Heart left ventricle (tissue), 13 donors: ENCODE results near the gene TIAM2.

Experiments
- POLR2A ChIP-seq, 2 donors: fragments of 450-650 bp; IDR thresholded peaks; one replicate each; pipeline ENCODE4 v1.6.1; 2017; ENCODE audit warnings: antibody characterized with exemption in 2 of 2, mild to moderate bottlenecking in 2 of 2, moderate library complexity in 2 of 2
- TF ChIP-seq, protein P1 (sequence below), 12 donors: fragments of 200-600 bp; sonication (generic) in 4 of 12; IDR thresholded peaks; one replicate each; pipeline versions ENCODE4 v1.5.0 to v1.8.0; 2018 to 2022; ENCODE audit warnings: antibody characterized with exemption in 12 of 12, mild to moderate bottlenecking in 5 of 12
- donor health status: ischemic (EF 13 %, LVEDD 7.1; RV severe dilation, severe dysfunction).
- donor health status: DM: no; HTN: yes; CAD: no.
- donor health status: DM: no; HTN: no; CAD: no.
- donor health status: ischemic (EF 25% LVEDD 6.9; RV normal size, moderate dysfunction).
- donor health status: ischemic (EF 25% LVEDD 5.7; RV mildly dilated, moderate dysfunction).
- donor health status: ischemic (EF 35%, LVEDD 5.7; RV mildly dilated, moderate dysfunction).
- donor health status: nonischemic (EF 11% LVEDD 7.7; RV severe dilation, severe dysfunction).
- donor health status: DM: yes; HTN: yes; CAD: no.
- donor health status: PGD.
- donor health status: ischemic (EF 29% LVEDD 5.4; RV normal size, mild dysfunction).
- donor health status: nonischemic (EF 23%, LVEDD 6.1; RV moderate dilation, normal function).

DNA sequence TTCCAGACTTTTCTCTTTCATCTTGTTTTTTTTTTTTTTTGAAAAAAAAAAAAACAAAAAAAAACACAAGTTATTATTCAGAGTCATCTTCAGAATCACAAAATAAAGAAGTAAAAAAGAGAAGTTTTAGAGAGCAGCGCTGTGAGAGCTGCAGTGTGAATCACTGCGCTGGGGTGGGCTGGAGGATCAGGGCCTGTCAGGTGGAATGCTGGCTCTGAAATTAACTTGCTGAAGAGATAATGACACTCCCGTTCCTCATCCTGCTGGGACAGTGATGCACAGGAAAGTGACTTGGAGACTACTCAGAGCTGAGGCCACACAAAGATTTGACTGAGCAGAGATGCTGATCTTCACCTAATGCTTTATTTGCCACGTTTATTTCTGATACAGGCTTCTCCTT, 226.0 kb downstream of the TIAM2 start:
- TF ChIP-seq, protein P1, sequence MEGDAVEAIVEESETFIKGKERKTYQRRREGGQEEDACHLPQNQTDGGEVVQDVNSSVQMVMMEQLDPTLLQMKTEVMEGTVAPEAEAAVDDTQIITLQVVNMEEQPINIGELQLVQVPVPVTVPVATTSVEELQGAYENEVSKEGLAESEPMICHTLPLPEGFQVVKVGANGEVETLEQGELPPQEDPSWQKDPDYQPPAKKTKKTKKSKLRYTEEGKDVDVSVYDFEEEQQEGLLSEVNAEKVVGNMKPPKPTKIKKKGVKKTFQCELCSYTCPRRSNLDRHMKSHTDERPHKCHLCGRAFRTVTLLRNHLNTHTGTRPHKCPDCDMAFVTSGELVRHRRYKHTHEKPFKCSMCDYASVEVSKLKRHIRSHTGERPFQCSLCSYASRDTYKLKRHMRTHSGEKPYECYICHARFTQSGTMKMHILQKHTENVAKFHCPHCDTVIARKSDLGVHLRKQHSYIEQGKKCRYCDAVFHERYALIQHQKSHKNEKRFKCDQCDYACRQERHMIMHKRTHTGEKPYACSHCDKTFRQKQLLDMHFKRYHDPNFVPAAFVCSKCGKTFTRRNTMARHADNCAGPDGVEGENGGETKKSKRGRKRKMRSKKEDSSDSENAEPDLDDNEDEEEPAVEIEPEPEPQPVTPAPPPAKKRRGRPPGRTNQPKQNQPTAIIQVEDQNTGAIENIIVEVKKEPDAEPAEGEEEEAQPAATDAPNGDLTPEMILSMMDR (IDR thresholded peaks at IDR 0.05) = no peak
- no peak for TF ChIP-seq POLR2A (IDR thresholded peaks at IDR 0.05)
